Spinal cord (tissue), 10 donors: Measurements from ENCODE around the gene TMEM259. TPM values are rescaled to one million over a fixed set of nuclear protein-coding genes. Genes with fewer than 3 reads are reported as not detected.

Experiments used
- DNase-seq, 6 donors: peaks; one replicate each; pipeline versions ENCODE4 v3.0.0 to v3.0.0-alpha.2; 2013 to 2015; ENCODE audit warnings: low spot score in 6 of 6, low read depth in 4 of 6
- H3K27ac ChIP-seq: one replicate; pipeline ENCODE4 v1.5.1; 2013; ENCODE audit warnings: low read depth, low read length, control low read depth
- H3K27me3 ChIP-seq: one replicate; pipeline ENCODE4 v1.6.1; 2013; ENCODE audit warnings: low read length; ENCODE audit not compliant: control insufficient read depth, insufficient read depth
- H3K36me3 ChIP-seq: one replicate; pipeline ENCODE4 v1.6.1; 2013; ENCODE audit warnings: low read length; ENCODE audit not compliant: control insufficient read depth, insufficient read depth
- H3K4me1 ChIP-seq: one replicate; pipeline ENCODE4 v1.6.1; 2013; ENCODE audit warnings: low read length; ENCODE audit not compliant: control insufficient read depth, insufficient read depth
- H3K4me3 ChIP-seq: one replicate; pipeline ENCODE4 v1.5.1; 2013; ENCODE audit warnings: low read depth, low read length, control low read depth
- H3K9me3 ChIP-seq: one replicate; pipeline ENCODE4 v1.6.1; 2013; ENCODE audit warnings: low read length; ENCODE audit not compliant: control insufficient read depth, insufficient read depth
- WGBS: methylation state at CpG from one replicate; pipeline ENCODE4 v1.1.5; 2013; ENCODE audit warnings: missing lambda C conversion rate; ENCODE audit not compliant: insufficient coverage; 5-methylcytosine and 5-hydroxymethylcytosine counted together
- polyA plus RNA-seq, 2 donors: library from polyadenylated mRNA; unstranded; fragments of 120-200 nt; gene quantifications; one replicate each; pipeline ENCODE4 v1.2.1, GENCODE V29; 2013; ENCODE audit not compliant: insufficient read length in 2 of 2
- total RNA-seq, 2 donors: library from RNA; depleted of rRNA in 1 of 2; stranded (reverse); fragments of 120-200 nt in 1 of 2; fragments of >200 nt in 1 of 2; gene quantifications; one replicate each; pipeline versions ENCODE4 v1.2.3 to v1.2.4, GENCODE V29; 2013 to 2014
- donor health status: healthy.

The TMEM259 gene
- total and polyA plus RNA-seq, 4 donors: 32.7 to 191 (median 130) TPM

GRCh38 chr19:1064661-1065605 lies 44.0 kb upstream of the TMEM259 start:
- H3K9me3 ChIP-seq: no peaks in the 10 kb centered on the region
- DNase-seq: peak in 3 of 6 donors; percentile 7 to 63 (median 56)
- H3K27ac ChIP-seq: no peak overlapping the region
- no peak overlapping the region for H3K4me3 ChIP-seq
- H3K36me3 ChIP-seq: peaks cover 15% of the 10 kb centered on the region
- H3K27me3 ChIP-seq: peaks cover 60% of the 10 kb centered on the region
- 8% methylated on average over 59 of the region's 60 CpGs for WGBS
- H3K4me1 ChIP-seq: peaks cover 27% of the 10 kb centered on the region

- Histone ChIP-seq H3K4me3 (no peak overlapping the region), H3K27me3 (peaks cover 52% of the 10 kb centered on the region), H3K4me1 (peaks cover 27% of the 10 kb centered on the region), H3K36me3 (peaks cover 15% of the 10 kb centered on the region), H3K27ac (no peak overlapping the region), H3K9me3 (no peaks in the 10 kb centered on the region)
- no peak for DNase-seq
- 79% methylated on average over 34 of the region's 37 CpGs for WGBS
Measured at GRCh38 chr19:1063909-1064660, 43.2 kb upstream of the TMEM259 start.

GRCh38 chr19:1063030-1063908 lies 42.3 kb upstream of the TMEM259 start:
- no peak for DNase-seq
- 89% methylated on average over 37 of the region's 37 CpGs for WGBS
- Histone ChIP-seq H3K27me3 (peaks cover 43% of the 10 kb centered on the region), H3K27ac (no peak overlapping the region), H3K4me1 (peaks cover 27% of the 10 kb centered on the region), H3K9me3 (peaks cover 4% of the 10 kb centered on the region), H3K4me3 (no peak overlapping the region), H3K36me3 (peaks cover 15% of the 10 kb centered on the region)

- Histone ChIP-seq H3K4me3 (no peak overlapping the region), H3K27me3 (peaks cover 36% of the 10 kb centered on the region), H3K27ac (no peak overlapping the region), H3K36me3 (peaks cover 15% of the 10 kb centered on the region), H3K4me1 (peaks cover 25% of the 10 kb centered on the region), H3K9me3 (peaks cover 8% of the 10 kb centered on the region)
- WGBS: 84% methylated on average over 13 of the region's 17 CpGs
- no peak for DNase-seq
Measured at GRCh38 chr19:1062387-1063029, 41.6 kb upstream of the TMEM259 start.

- H3K36me3 ChIP-seq: peaks cover 17% of the 10 kb centered on the region
- peaks cover 31% of the 10 kb centered on the region for H3K27me3 ChIP-seq
- no peak overlapping the region for H3K4me3 ChIP-seq
- WGBS: 89% methylated on average over 20 of the region's 20 CpGs
- H3K9me3 ChIP-seq: peaks cover 12% of the 10 kb centered on the region
- H3K4me1 ChIP-seq: peaks cover 20% of the 10 kb centered on the region
- no peak for DNase-seq
- no peak overlapping the region for H3K27ac ChIP-seq
Measured at GRCh38 chr19:1061987-1062386, 41.1 kb upstream of the TMEM259 start.

GRCh38 chr19:1060689-1061088 lies 39.8 kb upstream of the TMEM259 start:
- Histone ChIP-seq H3K4me3 (no peak overlapping the region), H3K36me3 (peaks cover 30% of the 10 kb centered on the region), H3K4me1 (peaks cover 13% of the 10 kb centered on the region), H3K27me3 (peaks cover 19% of the 10 kb centered on the region), H3K27ac (no peak overlapping the region), H3K9me3 (peaks cover 14% of the 10 kb centered on the region)
- WGBS: 92% methylated on average over 5 of the region's 5 CpGs
- DNase-seq: no peak

GRCh38 chr19:1058112-1058511 lies 37.2 kb upstream of the TMEM259 start:
- no peak for DNase-seq
- no peak overlapping the region for H3K4me3 ChIP-seq
- no peak overlapping the region for H3K27ac ChIP-seq
- H3K36me3 ChIP-seq: peaks cover 46% of the 10 kb centered on the region
- H3K9me3 ChIP-seq: peaks cover 14% of the 10 kb centered on the region
- H3K4me1 ChIP-seq: no peaks in the 10 kb centered on the region
- no peaks in the 10 kb centered on the region for H3K27me3 ChIP-seq
- 100% methylated on average over 3 of the region's 5 CpGs for WGBS

- Histone ChIP-seq H3K4me1 (no peaks in the 10 kb centered on the region), H3K27me3 (no peaks in the 10 kb centered on the region), H3K27ac (no peak overlapping the region), H3K4me3 (no peak overlapping the region), H3K36me3 (peaks cover 48% of the 10 kb centered on the region), H3K9me3 (peaks cover 14% of the 10 kb centered on the region)
- 83% methylated on average over 1 of the region's 3 CpGs for WGBS
- peak in 3 of 6 donors; percentile 24 to 71 (median 69) for DNase-seq
Measured at GRCh38 chr19:1057176-1057855, 36.4 kb upstream of the TMEM259 start.
